Caco-2 (cell line): ENCODE data around the gene TOP2B. TPM values are rescaled to one million over a fixed set of nuclear protein-coding genes. Genes with fewer than 3 reads are reported as not detected.

Source experiments
- BruUV-seq: library from RNA; stranded (reverse); fragments of 400-500 nt; replicated peaks from 2 replicates; lab custom pipeline; 2021; lab: Mats Ljungman, UMichigan
- CTCF ChIA-PET: fragments of 300-600 bp; sonication (Branson Sonifier 250); formaldehyde crosslinking; loops from one replicate; lab custom pipeline; 2022; ENCODE audit warnings: antibody characterized with exemption; lab: Charles Lee
- POLR2A ChIA-PET: fragments of 300-600 bp; sonication (Branson Sonifier 250); formaldehyde crosslinking; loops from one replicate; lab custom pipeline; 2022; ENCODE audit warnings: antibody characterized with exemption; lab: Charles Lee
- DNase-seq, 2 experiments: peaks; one replicate each; pipeline versions ENCODE4 v3.0.0 to v3.0.0-alpha.2; 2020 to 2022
- H3K27me3 ChIP-seq: replicated peaks from 2 replicates; pipeline ENCODE4 v1.6.0; 2011; ENCODE audit warnings: low read length; ENCODE audit not compliant: control insufficient read depth, insufficient read depth
- H3K36me3 ChIP-seq: 2 replicates; pipeline ENCODE4 v1.5.1; 2011; ENCODE audit warnings: low read length; ENCODE audit not compliant: control insufficient read depth, insufficient read depth
- H3K4me1 ChIP-seq: fragments of 250-450 bp; sonication (Bioruptor Pico); 2 replicates; pipeline ENCODE4 v1.5.1; 2020; ENCODE audit warnings: mild to moderate bottlenecking
- H3K4me3 ChIP-seq: 2 replicates; pipeline ENCODE4 v1.5.1; 2011; ENCODE audit warnings: low read depth, mild to moderate bottlenecking, control low read depth, low read length
- H3K9me3 ChIP-seq: fragments of 250-450 bp; sonication (Bioruptor Pico); 2 replicates; pipeline ENCODE4 v1.5.1; 2020; ENCODE audit warnings: mild to moderate bottlenecking, moderate library complexity
- H3K27ac Mint-ChIP-seq: one replicate; pipeline ENCODE4 v1.8.0; 2022; ENCODE audit warnings: mixed read lengths; ENCODE audit not compliant: unreplicated experiment
- H3K27me3 Mint-ChIP-seq: one replicate; pipeline ENCODE4 v1.8.0; 2022; ENCODE audit warnings: mixed read lengths; ENCODE audit not compliant: insufficient read depth, unreplicated experiment
- H3K36me3 Mint-ChIP-seq: one replicate; pipeline ENCODE4 v1.8.0; 2022; ENCODE audit warnings: mild to moderate bottlenecking, mixed read lengths; ENCODE audit not compliant: insufficient read depth, unreplicated experiment
- H3K4me1 Mint-ChIP-seq: one replicate; pipeline ENCODE4 v1.8.0; 2022; ENCODE audit warnings: low read depth, mixed read lengths; ENCODE audit not compliant: unreplicated experiment
- H3K4me3 Mint-ChIP-seq: one replicate; pipeline ENCODE4 v1.8.0; 2022; ENCODE audit warnings: mild to moderate bottlenecking, moderate library complexity, mixed read lengths; ENCODE audit not compliant: unreplicated experiment
- H3K9me3 Mint-ChIP-seq: one replicate; pipeline ENCODE4 v1.8.0; 2022; ENCODE audit warnings: mixed read lengths; ENCODE audit not compliant: unreplicated experiment
- intact Hi-C: fragments of 100-400 bp; cut with micrococcal nuclease; formaldehyde crosslinking; loops from one replicate; pipeline ENCODE4 v1.10.0; 2022; ENCODE audit not compliant: unreplicated experiment
- total RNA-seq: library from RNA; stranded (reverse); gene quantifications from 2 replicates; pipeline ENCODE4 v1.2.3, GENCODE V29; 2022
- TF ChIP-seq, protein P1 (sequence below), 2 experiments: fragments of 200-600 bp in 1 of 2; IDR thresholded peaks; 1 replicate in 1 of 2; 2 replicates in 1 of 2; pipeline versions ENCODE4 v1.5.1 to v1.8.0; 2011 to 2022; ENCODE audit warnings: antibody characterized with exemption in 1 of 2, control low read depth in 1 of 2, inconsistent platforms in 1 of 2, low read depth in 1 of 2, low read length in 1 of 2, mild to moderate bottlenecking in 1 of 2, moderate library complexity in 1 of 2; ENCODE audit not compliant: insufficient read depth in 1 of 2, severe bottlenecking in 1 of 2, unreplicated experiment in 1 of 2

Gene TOP2B
- total RNA-seq, 1 experiment from 2014 or later: 83.1 TPM

DNA sequence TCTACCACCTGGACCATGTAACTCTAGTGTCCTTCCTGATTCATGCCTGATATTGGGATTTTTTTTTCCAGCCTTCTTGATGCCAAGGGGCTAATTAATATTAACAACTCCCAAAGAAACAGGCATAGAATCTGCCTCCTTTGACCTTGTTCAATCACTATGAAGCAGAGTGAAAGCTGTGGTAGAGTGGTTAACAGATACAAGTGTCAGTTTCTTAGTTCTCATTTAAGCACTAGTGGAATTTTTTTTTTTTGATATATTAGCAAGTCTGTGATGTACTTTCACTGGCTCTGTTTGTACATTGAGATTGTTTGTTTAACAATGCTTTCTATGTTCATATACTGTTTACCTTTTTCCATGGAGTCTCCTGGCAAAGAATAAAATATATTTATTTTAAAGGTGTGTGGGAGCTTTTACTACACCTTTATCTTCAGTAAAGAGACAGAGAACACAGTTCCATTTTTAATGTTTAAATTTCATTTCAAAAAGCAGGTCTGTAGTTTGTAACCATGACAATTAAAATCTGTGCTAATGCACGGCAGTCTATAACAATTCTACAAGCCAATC, 67.1 kb downstream of the TOP2B start:
- Mint-ChIP-seq H3K36me3 (peaks cover 40% of the 10 kb centered on the region), H3K27ac (no peak overlapping the region), H3K4me1 (no peaks in the 10 kb centered on the region), H3K4me3 (no peak overlapping the region), H3K27me3 (no peaks in the 10 kb centered on the region), H3K9me3 (no peaks in the 10 kb centered on the region)
- no TSS peak for BruUV-seq
- H3K36me3 ChIP-seq: no peaks in the 10 kb centered on the region; the same call in 1 of the 2 replicates
- H3K4me1 ChIP-seq: peaks cover 7% of the 10 kb centered on the region; the same call in 1 of the 2 replicates
- POLR2A ChIA-PET: no interaction called here
- TF ChIP-seq, protein P1, sequence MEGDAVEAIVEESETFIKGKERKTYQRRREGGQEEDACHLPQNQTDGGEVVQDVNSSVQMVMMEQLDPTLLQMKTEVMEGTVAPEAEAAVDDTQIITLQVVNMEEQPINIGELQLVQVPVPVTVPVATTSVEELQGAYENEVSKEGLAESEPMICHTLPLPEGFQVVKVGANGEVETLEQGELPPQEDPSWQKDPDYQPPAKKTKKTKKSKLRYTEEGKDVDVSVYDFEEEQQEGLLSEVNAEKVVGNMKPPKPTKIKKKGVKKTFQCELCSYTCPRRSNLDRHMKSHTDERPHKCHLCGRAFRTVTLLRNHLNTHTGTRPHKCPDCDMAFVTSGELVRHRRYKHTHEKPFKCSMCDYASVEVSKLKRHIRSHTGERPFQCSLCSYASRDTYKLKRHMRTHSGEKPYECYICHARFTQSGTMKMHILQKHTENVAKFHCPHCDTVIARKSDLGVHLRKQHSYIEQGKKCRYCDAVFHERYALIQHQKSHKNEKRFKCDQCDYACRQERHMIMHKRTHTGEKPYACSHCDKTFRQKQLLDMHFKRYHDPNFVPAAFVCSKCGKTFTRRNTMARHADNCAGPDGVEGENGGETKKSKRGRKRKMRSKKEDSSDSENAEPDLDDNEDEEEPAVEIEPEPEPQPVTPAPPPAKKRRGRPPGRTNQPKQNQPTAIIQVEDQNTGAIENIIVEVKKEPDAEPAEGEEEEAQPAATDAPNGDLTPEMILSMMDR (IDR thresholded peaks at IDR 0.05; ENCODE audit: insufficient read depth in 1 of 2, low read depth in 1 of 2, low read length in 1 of 2, severe bottlenecking in 1 of 2, unreplicated experiment in 1 of 2): no peak
- no peak overlapping the region for H3K4me3 ChIP-seq
- intact Hi-C loops: loop anchor here (10.0 kb wide), 1 partner anchor 443 kb away; no protein-coding TSS in a partner anchor
- CTCF ChIA-PET: no interaction called here
- DNase-seq: no peak
- H3K9me3 ChIP-seq: no peaks in the 10 kb centered on the region
- no peaks in the 10 kb centered on the region for H3K27me3 ChIP-seq

DNA sequence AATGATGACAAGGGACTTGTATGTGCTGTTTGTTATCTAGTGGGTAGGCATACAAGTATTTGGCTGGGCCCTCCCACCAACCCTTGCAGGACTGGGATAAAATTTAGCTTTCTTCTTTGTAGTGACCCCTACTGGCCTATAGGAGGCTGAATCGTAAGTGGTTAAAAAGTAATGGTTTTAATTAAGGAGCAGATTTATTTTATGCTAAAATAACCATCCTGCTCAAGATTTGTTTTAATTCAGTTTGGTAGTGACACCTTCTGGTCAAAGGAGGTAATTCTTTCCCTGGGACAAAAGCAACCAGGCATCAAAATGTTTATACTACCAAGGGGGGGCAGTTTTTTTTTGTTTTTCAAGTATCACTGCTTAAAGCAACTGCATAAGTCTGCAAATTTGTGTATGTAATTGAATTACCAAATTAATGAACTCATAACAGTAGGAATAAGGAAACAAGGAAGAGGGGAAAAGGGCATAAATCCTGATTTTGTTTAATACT, 70.7 kb downstream of the TOP2B start:
- Mint-ChIP-seq H3K36me3 (peaks cover 22% of the 10 kb centered on the region), H3K9me3 (no peaks in the 10 kb centered on the region), H3K4me3 (no peak overlapping the region), H3K27me3 (no peaks in the 10 kb centered on the region), H3K27ac (no peak overlapping the region), H3K4me1 (no peaks in the 10 kb centered on the region)
- peaks cover 8% of the 10 kb centered on the region; the same call in 1 of the 2 replicates for H3K4me1 ChIP-seq
- BruUV-seq: no TSS peak
- no peak overlapping the region for H3K4me3 ChIP-seq
- H3K9me3 ChIP-seq: no peaks in the 10 kb centered on the region
- intact Hi-C loops: loop anchor here (1.0 to 10.0 kb wide), 5 partner anchors 167 to 820 kb away; partner anchors contain the start of gene RARB
- TF ChIP-seq, protein P1 (IDR thresholded peaks at IDR 0.05; ENCODE audit: insufficient read depth in 1 of 2, low read depth in 1 of 2, low read length in 1 of 2, severe bottlenecking in 1 of 2, unreplicated experiment in 1 of 2): peak; percentile 65 to 83
- ChIA-PET POLR2A (no interaction called here), CTCF (interaction anchor here (0.9 kb wide), 2 partner anchors 140 to 571 kb away, joined by 3 to 4 read pairs; no protein-coding TSS in a partner anchor)
- peak in 1 of 2 experiments; percentile 49 for DNase-seq
- H3K27me3 ChIP-seq: no peaks in the 10 kb centered on the region
- H3K36me3 ChIP-seq: no peaks in the 10 kb centered on the region; the same call in 1 of the 2 replicates

DNA sequence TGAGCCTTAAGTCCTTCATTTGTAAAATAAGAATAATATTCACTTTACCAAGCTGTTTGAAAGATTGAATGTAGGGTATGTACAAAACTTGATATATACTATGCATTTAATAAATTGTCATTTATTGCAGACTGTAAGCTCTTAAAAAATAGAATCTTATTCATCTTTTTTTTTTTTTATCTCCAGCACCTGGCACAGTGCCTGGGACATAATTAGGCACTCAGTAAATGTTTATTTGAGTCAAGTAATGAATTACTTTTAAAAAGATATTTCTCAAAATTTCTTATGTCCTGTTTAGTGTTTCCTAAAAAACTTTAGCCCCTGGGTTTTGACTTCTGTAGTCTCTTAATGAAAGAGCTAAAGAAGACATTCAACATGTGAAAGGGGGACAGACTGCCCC, 71.7 kb downstream of the TOP2B start:
- ChIA-PET CTCF (interaction anchor here (0.9 to 1.1 kb wide), 3 partner anchors 26 to 570 kb away, joined by 3 to 4 read pairs (median 3); no protein-coding TSS in a partner anchor), POLR2A (no interaction called here)
- Histone ChIP-seq H3K4me3 (no peak overlapping the region), H3K4me1 (peaks cover 8% of the 10 kb centered on the region; the same call in 1 of the 2 replicates), H3K36me3 (no peaks in the 10 kb centered on the region; the same call in 1 of the 2 replicates), H3K27me3 (no peaks in the 10 kb centered on the region), H3K9me3 (no peaks in the 10 kb centered on the region)
- no TSS peak for BruUV-seq
- intact Hi-C loops: loop anchor here (5.0 to 10.0 kb wide), 2 partner anchors 166 to 438 kb away; partner anchors contain the start of gene RARB
- no peak overlapping the region for H3K4me3 Mint-ChIP-seq
- H3K27me3 Mint-ChIP-seq: no peaks in the 10 kb centered on the region
- peaks cover 3% of the 10 kb centered on the region for H3K9me3 Mint-ChIP-seq
- H3K36me3 Mint-ChIP-seq: peaks cover 13% of the 10 kb centered on the region
- peak overlapping the region; percentile 11 for H3K27ac Mint-ChIP-seq
- no peak for DNase-seq
- H3K4me1 Mint-ChIP-seq: no peaks in the 10 kb centered on the region
- TF ChIP-seq, protein P1 (IDR thresholded peaks at IDR 0.05; ENCODE audit: insufficient read depth in 1 of 2, low read depth in 1 of 2, low read length in 1 of 2, severe bottlenecking in 1 of 2, unreplicated experiment in 1 of 2): no peak
